Activated naive CD8-positive, alpha-beta T cell treated with anti-CD3 and anti-CD28 coated beads for 36 hours (primary cell): ENCODE measurements around the gene RAB13. TPM values are rescaled to one million over a fixed set of nuclear protein-coding genes. Genes with fewer than 3 reads are reported as not detected.
"Not testable (repeated sequence)": the region's sequence is repeated elsewhere in the genome, so short reads cannot be mapped to it uniquely, and the experiment has no call there.

Experiments
- DNase-seq: peaks from one replicate; pipeline ENCODE4 v3.0.0; 2021
- H3K27ac Mint-ChIP-seq: one replicate; pipeline ENCODE4 v1.8.0; 2022; ENCODE audit warnings: mild to moderate bottlenecking, moderate library complexity, mixed read lengths
- H3K27me3 Mint-ChIP-seq: one replicate; pipeline ENCODE4 v1.8.0; 2022; ENCODE audit warnings: mild to moderate bottlenecking, mixed read lengths
- H3K36me3 Mint-ChIP-seq: one replicate; pipeline ENCODE4 v1.8.0; 2021; ENCODE audit warnings: mild to moderate bottlenecking, mixed read lengths
- H3K4me1 Mint-ChIP-seq: one replicate; pipeline ENCODE4 v1.8.0; 2021; ENCODE audit warnings: mixed read lengths
- H3K4me3 Mint-ChIP-seq: one replicate; pipeline ENCODE4 v1.8.0; 2022; ENCODE audit warnings: mild to moderate bottlenecking, moderate library complexity, mixed read lengths
- H3K9me3 Mint-ChIP-seq: one replicate; pipeline ENCODE4 v1.8.0; 2022; ENCODE audit warnings: mixed read lengths
- total RNA-seq, 2 experiments: library from RNA; stranded (reverse); gene quantifications; one replicate each; pipeline ENCODE4 v1.2.3, GENCODE V29; 2021

Gene RAB13
- total RNA-seq = 10 to 100 TPM; 48.7 to 53.5 TPM

GRCh38 chr1:153985941-153986761 is at the start of gene RAB13:
Gene RAB13 (minus strand): TSS chr1:153986339. CDS start chr1:153986236, 103 bp downstream.
- H3K27ac Mint-ChIP-seq = peak within 1 kb of the TSS; percentile 96
- DNase-seq = no peak
- H3K27me3 Mint-ChIP-seq = peaks cover 4% of the 10 kb centered on the region
- no peaks in the 10 kb centered on the region for H3K9me3 Mint-ChIP-seq
- peaks cover 12% of the 10 kb centered on the region for H3K36me3 Mint-ChIP-seq
- H3K4me3 Mint-ChIP-seq = peak within 1 kb of the TSS; percentile 92
- H3K4me1 Mint-ChIP-seq = peaks cover 34% of the 10 kb centered on the region

GRCh38 chr1:154033697-154034096 is 47.6 kb upstream of the RAB13 start:
- not testable (repeated sequence) for H3K4me3 Mint-ChIP-seq, H3K36me3 Mint-ChIP-seq, H3K4me1 Mint-ChIP-seq

GRCh38 chr1:154019940-154020339 is 33.8 kb upstream of the RAB13 start:
- Mint-ChIP-seq H3K4me1 (no peaks in the 10 kb centered on the region), H3K9me3 (no peaks in the 10 kb centered on the region), H3K27me3 (no peaks in the 10 kb centered on the region), H3K27ac (no peak overlapping the region), H3K4me3 (no peak overlapping the region), H3K36me3 (no peaks in the 10 kb centered on the region)
- DNase-seq = no peak

More at GRCh38 chr1:154033697-154034096, 47.6 kb upstream of the RAB13 start:
- H3K9me3 Mint-ChIP-seq, H3K27ac Mint-ChIP-seq, DNase-seq, H3K27me3 Mint-ChIP-seq: not testable (repeated sequence)

GRCh38 chr1:154019269-154019668 is 33.1 kb upstream of the RAB13 start:
- H3K4me3 Mint-ChIP-seq = no peak overlapping the region
- H3K27ac Mint-ChIP-seq = no peak overlapping the region
- H3K27me3 Mint-ChIP-seq = no peaks in the 10 kb centered on the region
- no peaks in the 10 kb centered on the region for H3K9me3 Mint-ChIP-seq
- no peaks in the 10 kb centered on the region for H3K36me3 Mint-ChIP-seq
- H3K4me1 Mint-ChIP-seq = no peaks in the 10 kb centered on the region
- DNase-seq = no peak

- Mint-ChIP-seq H3K9me3 (no peaks in the 10 kb centered on the region), H3K27me3 (no peaks in the 10 kb centered on the region), H3K36me3 (no peaks in the 10 kb centered on the region), H3K27ac (no peak overlapping the region), H3K4me3 (no peak overlapping the region), H3K4me1 (no peaks in the 10 kb centered on the region)
- no peak for DNase-seq
Measured at GRCh38 chr1:154014154-154014907, 28.2 kb upstream of the RAB13 start.

GRCh38 chr1:154012543-154012942 is 26.4 kb upstream of the RAB13 start:
- not testable (repeated sequence) for H3K27me3 Mint-ChIP-seq, H3K27ac Mint-ChIP-seq, H3K9me3 Mint-ChIP-seq, H3K4me1 Mint-ChIP-seq, H3K4me3 Mint-ChIP-seq, DNase-seq, H3K36me3 Mint-ChIP-seq

- Mint-ChIP-seq H3K4me3 (no peak overlapping the region), H3K9me3 (no peaks in the 10 kb centered on the region), H3K4me1 (no peaks in the 10 kb centered on the region), H3K36me3 (no peaks in the 10 kb centered on the region), H3K27ac (no peak overlapping the region), H3K27me3 (no peaks in the 10 kb centered on the region)
- no peak for DNase-seq
Measured at GRCh38 chr1:154012129-154012528, 26.0 kb upstream of the RAB13 start.

GRCh38 chr1:154006136-154006535 is 20.0 kb upstream of the RAB13 start:
- Mint-ChIP-seq H3K36me3 (no peaks in the 10 kb centered on the region), H3K27ac (no peak overlapping the region), H3K4me1 (no peaks in the 10 kb centered on the region), H3K4me3 (no peak overlapping the region), H3K9me3 (no peaks in the 10 kb centered on the region), H3K27me3 (no peaks in the 10 kb centered on the region)
- DNase-seq = no peak

- H3K27me3 Mint-ChIP-seq = no peaks in the 10 kb centered on the region
- H3K36me3 Mint-ChIP-seq = peaks cover 11% of the 10 kb centered on the region
- no peak overlapping the region for H3K27ac Mint-ChIP-seq
Measured at GRCh38 chr1:154000420-154000819, 14.3 kb upstream of the RAB13 start.

GRCh38 chr1:153996882-153997281 is 10.7 kb upstream of the RAB13 start:
- not testable (repeated sequence) for H3K4me3 Mint-ChIP-seq

More at GRCh38 chr1:154000420-154000819, 14.3 kb upstream of the RAB13 start:
- no peaks in the 10 kb centered on the region for H3K4me1 Mint-ChIP-seq
- peaks cover 2% of the 10 kb centered on the region for H3K9me3 Mint-ChIP-seq
- no peak for DNase-seq
- no peak overlapping the region for H3K4me3 Mint-ChIP-seq

GRCh38 chr1:153995640-153996039 is 9.5 kb upstream of the RAB13 start:
- DNase-seq = no peak
- no peak overlapping the region for H3K4me3 Mint-ChIP-seq
- peaks cover 2% of the 10 kb centered on the region for H3K27me3 Mint-ChIP-seq
- H3K36me3 Mint-ChIP-seq = peaks cover 57% of the 10 kb centered on the region
- peaks cover 7% of the 10 kb centered on the region for H3K9me3 Mint-ChIP-seq
- peak overlapping the region; percentile 19 for H3K27ac Mint-ChIP-seq
- peaks cover 13% of the 10 kb centered on the region for H3K4me1 Mint-ChIP-seq

More at GRCh38 chr1:153996882-153997281, 10.7 kb upstream of the RAB13 start:
- not testable (repeated sequence) for H3K9me3 Mint-ChIP-seq, H3K4me1 Mint-ChIP-seq, H3K27ac Mint-ChIP-seq, H3K27me3 Mint-ChIP-seq, DNase-seq
- peaks cover 44% of the 10 kb centered on the region for H3K36me3 Mint-ChIP-seq

GRCh38 chr1:153995202-153995601 is 9.1 kb upstream of the RAB13 start:
- DNase-seq = no peak
- Mint-ChIP-seq H3K4me1 (peaks cover 17% of the 10 kb centered on the region), H3K4me3 (no peak overlapping the region), H3K27me3 (peaks cover 4% of the 10 kb centered on the region), H3K27ac (peak overlapping the region; percentile 19), H3K36me3 (peaks cover 59% of the 10 kb centered on the region), H3K9me3 (peaks cover 7% of the 10 kb centered on the region)

GRCh38 chr1:153991806-153992205 is 5.7 kb upstream of the RAB13 start:
- H3K36me3 Mint-ChIP-seq = peaks cover 59% of the 10 kb centered on the region
- H3K27ac Mint-ChIP-seq = peak overlapping the region; percentile 99
- peaks cover 7% of the 10 kb centered on the region for H3K9me3 Mint-ChIP-seq

GRCh38 chr1:153991151-153991630 is 5.1 kb upstream of the RAB13 start:
- peak overlapping the region; percentile 99 for H3K27ac Mint-ChIP-seq
- H3K36me3 Mint-ChIP-seq = peaks cover 55% of the 10 kb centered on the region
- DNase-seq = no peak
- H3K27me3 Mint-ChIP-seq = peaks cover 4% of the 10 kb centered on the region
- peaks cover 31% of the 10 kb centered on the region for H3K4me1 Mint-ChIP-seq
- H3K9me3 Mint-ChIP-seq = peaks cover 7% of the 10 kb centered on the region
- H3K4me3 Mint-ChIP-seq = peak overlapping the region; percentile 97

More at GRCh38 chr1:153991806-153992205, 5.7 kb upstream of the RAB13 start:
- Mint-ChIP-seq H3K4me3 (peak overlapping the region; percentile 97), H3K27me3 (peaks cover 4% of the 10 kb centered on the region), H3K4me1 (peaks cover 27% of the 10 kb centered on the region)
- DNase-seq = no peak

GRCh38 chr1:153990468-153991150 is 4.5 kb upstream of the RAB13 start, which contains the start of gene RPS27:
Gene RPS27 (plus strand): TSS chr1:153990762. CDS start chr1:153990797, 35 bp downstream.
- Mint-ChIP-seq H3K4me3 (peak within 1 kb of the TSS; percentile 97), H3K9me3 (peaks cover 5% of the 10 kb centered on the region), H3K4me1 (peaks cover 34% of the 10 kb centered on the region), H3K36me3 (peaks cover 50% of the 10 kb centered on the region), H3K27ac (peak within 1 kb of the TSS; percentile 99), H3K27me3 (peaks cover 4% of the 10 kb centered on the region)
- DNase-seq = peak; percentile 85
